Measurements from ENCODE around the gene AGTRAP.
A peak's percentile ranks its signal among the peaks of the same experiment; 100 is the strongest.

Gene AGTRAP

GRCh38 chr1:11735854-11736745, at the start of gene AGTRAP:
AGTRAP (plus strand) TSS chr1:11736136; CDS start chr1:11736209, 73 bp downstream.
- no peak for TF ChIP-seq CTCF (IDR thresholded peaks at IDR 0.05; ENCODE audit: low read depth, low read length, missing control alignments)
- peak; percentile 64 for DNase-seq (ENCODE audit: low read depth)
- H3K4me3 ChIP-seq (ENCODE audit: low read depth, low read length) = peak within 1 kb of the TSS; percentile 61
- in situ Hi-C loops (cut with HindIII; ENCODE audit: low sequenced_read_pairs) = no loop called here

GRCh38 chr1:11688506-11688905, 47.4 kb upstream of the AGTRAP start:
- in situ Hi-C loops (cut with HindIII; ENCODE audit: low sequenced_read_pairs) = no loop called here
- no peak for TF ChIP-seq CTCF (IDR thresholded peaks at IDR 0.05; ENCODE audit: low read depth, low read length, missing control alignments)
- H3K4me3 ChIP-seq (ENCODE audit: low read depth, low read length) = no peak overlapping the region
- DNase-seq (ENCODE audit: low read depth) = no peak

- no peak for DNase-seq (ENCODE audit: low read depth)
- no peak for TF ChIP-seq CTCF (IDR thresholded peaks at IDR 0.05; ENCODE audit: low read depth, low read length, missing control alignments)
- in situ Hi-C loops (cut with HindIII; ENCODE audit: low sequenced_read_pairs) = no loop called here
- peak overlapping the region; percentile 38 for H3K4me3 ChIP-seq (ENCODE audit: low read depth, low read length)
These were observed 45.3 kb upstream of the AGTRAP start for GRCh38 chr1:11690397-11691301.

- H3K4me3 ChIP-seq (ENCODE audit: low read depth, low read length) = peak within 1 kb of the TSS; percentile 38
- in situ Hi-C loops (cut with HindIII; ENCODE audit: low sequenced_read_pairs) = no loop called here
- no peak for TF ChIP-seq CTCF (IDR thresholded peaks at IDR 0.05; ENCODE audit: low read depth, low read length, missing control alignments)
- no peak for DNase-seq (ENCODE audit: low read depth)
These were observed 44.5 kb upstream of the AGTRAP start, which contains the start of gene DRAXIN for GRCh38 chr1:11691302-11691914. DRAXIN (plus strand) TSS chr1:11691710; CDS start chr1:11706259, 14,549 bp downstream.

- in situ Hi-C loops (cut with HindIII; ENCODE audit: low sequenced_read_pairs) = no loop called here
- H3K4me3 ChIP-seq (ENCODE audit: low read depth, low read length) = peak overlapping the region; percentile 38
- TF ChIP-seq CTCF (IDR thresholded peaks at IDR 0.05; ENCODE audit: low read depth, low read length, missing control alignments) = no peak
- no peak for DNase-seq (ENCODE audit: low read depth)
These were observed 43.8 kb upstream of the AGTRAP start for GRCh38 chr1:11691928-11692711.
